Skin of body (tissue), 2 donors: ENCODE results near the gene EIF3M. TPM values are rescaled to one million over a fixed set of nuclear protein-coding genes. Genes with fewer than 3 reads are reported as not detected.

Source experiments
- DNase-seq: peaks from one replicate; lab custom pipeline; 2025; lab: John Stamatoyannopoulos, UW
- total RNA-seq: library from RNA; depleted of rRNA; stranded (reverse); fragments of >200 nt; gene quantifications from one replicate; pipeline ENCODE4 v1.2.3, GENCODE V29; 2014

EIF3M gene
- 182 TPM for total RNA-seq

DNA sequence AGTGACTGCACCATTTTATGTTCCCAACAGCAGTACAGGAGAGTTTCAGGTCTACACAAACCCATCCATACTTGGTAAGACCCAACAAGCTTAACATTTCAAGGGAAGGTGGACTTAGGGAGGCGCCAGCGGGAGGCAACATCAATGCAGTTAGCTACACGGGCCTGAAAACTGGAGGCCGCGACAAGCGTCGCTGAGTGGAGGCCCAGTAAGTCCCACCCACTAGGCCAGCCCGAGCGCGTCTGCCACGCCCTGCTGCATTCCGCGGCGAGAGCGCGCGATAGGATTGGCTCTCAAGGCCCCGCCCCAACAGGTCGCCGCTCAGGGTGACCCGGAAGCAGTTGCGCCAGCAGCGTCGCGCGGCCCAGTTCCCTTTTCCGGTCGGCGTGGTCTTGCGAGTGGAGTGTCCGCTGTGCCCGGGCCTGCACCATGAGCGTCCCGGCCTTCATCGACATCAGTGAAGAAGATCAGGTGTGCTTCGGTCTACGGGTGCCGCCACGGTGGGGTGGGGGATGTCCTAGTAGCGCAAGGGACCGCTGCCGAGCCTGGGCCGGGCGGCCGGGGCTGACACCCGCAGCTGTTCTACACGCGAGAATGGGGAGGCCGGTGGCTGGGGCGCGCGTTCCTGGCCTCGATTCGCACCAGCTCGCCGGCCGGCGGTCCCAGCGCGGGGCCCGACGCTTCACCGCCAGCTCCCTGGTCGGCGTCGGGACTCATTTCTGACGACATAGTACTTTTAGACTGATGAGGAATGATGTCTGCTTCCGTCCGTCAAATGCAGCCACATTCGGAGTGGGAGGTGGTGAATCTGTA is at the start of gene EIF3M:
Gene EIF3M, plus strand, starts transcription at position 373 of the 813 bp plus-strand sequence. Its CDS starts 57 bp downstream, at position 430.
- peak; percentile 94 for DNase-seq

DNA sequence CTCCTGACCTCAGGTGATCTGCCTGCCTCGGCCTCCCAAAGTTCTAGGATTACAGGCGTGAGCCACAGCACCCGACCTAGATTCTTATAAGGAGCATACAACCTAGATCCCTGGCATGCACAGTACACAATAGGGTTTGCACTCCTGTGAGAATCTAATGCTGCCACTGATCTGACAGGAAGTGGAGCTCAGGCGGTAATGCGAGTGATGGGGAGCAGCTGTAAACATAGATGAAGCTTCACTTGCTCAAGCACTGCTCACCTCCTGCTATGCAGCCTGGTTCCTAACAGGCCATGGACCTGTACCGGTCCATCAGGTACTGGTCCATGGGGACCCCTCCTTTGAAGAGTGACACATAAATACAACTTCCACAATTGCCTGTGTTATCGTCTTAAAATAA is 44.8 kb upstream of the EIF3M start:
- DNase-seq: no peak

DNA sequence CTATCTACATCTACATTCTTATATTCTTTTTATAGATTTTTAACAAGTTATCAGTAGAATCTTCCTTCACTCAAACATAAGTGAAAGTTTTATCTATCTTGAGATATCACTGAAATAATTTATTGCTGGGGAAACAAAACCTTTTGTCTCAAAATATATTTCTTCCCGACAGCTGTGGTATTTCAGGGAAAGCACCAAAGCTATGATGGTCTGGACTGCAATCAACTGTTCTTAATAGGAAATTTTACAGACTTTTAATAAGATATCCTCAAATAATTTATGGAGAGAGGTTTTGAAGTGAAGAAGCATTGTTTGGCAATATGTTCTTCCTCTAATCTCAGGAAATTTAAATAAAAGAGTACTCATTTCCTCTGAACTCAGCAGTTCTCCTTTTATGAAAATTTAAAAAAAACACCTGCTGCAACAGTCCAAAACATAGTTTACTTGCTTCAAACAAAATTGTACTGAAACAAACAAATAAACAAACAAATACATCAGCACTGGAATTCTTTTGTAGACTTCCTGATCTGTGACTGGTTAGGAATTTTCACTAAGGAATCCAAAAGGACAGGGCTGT is 33.9 kb upstream of the EIF3M start:
- DNase-seq: no peak

DNA sequence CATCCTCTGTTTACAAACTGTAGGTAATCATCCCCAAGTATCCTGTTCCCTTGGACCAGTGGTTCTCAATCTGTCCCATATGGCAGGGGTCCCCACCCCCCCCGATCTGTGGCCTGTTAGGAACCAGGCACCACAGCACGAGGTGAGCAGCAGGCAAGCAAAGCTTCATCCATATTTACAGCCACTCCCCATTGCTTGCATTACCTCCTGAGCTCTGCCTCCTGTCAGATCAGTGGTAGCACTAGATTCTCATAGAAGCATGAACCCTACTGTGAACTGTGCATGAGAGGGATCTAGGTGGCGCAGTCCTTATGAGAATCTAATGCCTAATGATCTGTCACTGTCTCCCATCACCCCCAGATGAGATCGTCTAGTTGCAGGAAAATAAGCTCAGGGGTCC is 33.4 kb upstream of the EIF3M start:
- DNase-seq: no peak

DNA sequence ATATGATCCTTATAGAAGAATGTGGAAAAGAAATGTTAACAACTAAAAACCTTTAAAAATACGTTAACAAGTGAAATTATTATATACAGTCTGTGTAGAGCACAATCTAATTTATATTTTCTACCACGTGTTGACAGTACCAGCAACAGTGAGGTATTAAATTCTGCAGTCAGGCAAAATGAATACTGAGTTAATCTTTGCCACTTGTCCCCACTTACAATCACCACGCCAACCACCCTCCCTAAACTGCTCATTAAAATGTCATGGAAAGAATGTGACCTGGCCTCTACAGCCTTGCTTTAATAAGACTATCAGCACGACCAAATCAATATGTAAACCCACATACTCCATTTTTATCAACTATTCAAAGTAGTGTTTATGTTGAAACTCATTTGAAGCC is 28.5 kb upstream of the EIF3M start:
- DNase-seq: no peak

DNA sequence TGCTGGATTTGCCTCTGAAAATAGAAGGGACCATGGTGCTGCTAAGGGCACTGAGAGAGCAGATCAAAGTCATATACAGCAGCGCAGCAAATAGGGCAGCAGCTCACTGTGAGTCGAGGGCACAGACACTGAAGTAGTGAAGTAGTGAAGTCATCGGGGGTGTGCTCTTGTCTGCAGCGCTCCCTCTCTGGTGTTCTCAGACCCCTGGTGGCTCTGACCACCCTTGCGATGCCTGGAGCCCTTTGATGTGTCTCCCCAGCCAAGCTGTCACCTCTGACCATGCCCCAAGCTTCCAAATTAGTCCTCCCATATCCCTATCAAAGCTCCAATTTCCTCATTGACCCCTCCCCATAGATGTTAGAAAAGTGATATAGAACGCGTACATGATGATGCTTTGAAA is 27.7 kb upstream of the EIF3M start:
- DNase-seq: no peak

DNA sequence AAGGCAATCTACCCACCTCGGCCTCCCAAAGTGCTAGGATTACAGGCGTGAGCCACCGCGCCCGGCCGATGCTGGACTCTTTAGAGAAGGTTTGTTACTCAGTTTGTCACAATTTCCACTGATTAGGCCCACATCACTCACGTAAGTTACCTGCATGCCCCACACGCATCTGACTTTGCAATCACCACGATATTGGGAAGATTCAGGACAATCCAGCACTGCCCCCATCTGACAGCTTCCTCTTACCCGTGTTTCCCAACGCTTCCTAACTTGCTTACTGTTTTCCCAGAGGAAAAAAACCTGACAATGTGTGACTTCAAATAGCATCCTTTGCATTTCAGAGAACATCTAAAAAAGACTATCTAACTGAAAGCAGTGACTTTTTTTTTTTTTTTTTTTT is 21.8 kb upstream of the EIF3M start:
- DNase-seq: no peak

DNA sequence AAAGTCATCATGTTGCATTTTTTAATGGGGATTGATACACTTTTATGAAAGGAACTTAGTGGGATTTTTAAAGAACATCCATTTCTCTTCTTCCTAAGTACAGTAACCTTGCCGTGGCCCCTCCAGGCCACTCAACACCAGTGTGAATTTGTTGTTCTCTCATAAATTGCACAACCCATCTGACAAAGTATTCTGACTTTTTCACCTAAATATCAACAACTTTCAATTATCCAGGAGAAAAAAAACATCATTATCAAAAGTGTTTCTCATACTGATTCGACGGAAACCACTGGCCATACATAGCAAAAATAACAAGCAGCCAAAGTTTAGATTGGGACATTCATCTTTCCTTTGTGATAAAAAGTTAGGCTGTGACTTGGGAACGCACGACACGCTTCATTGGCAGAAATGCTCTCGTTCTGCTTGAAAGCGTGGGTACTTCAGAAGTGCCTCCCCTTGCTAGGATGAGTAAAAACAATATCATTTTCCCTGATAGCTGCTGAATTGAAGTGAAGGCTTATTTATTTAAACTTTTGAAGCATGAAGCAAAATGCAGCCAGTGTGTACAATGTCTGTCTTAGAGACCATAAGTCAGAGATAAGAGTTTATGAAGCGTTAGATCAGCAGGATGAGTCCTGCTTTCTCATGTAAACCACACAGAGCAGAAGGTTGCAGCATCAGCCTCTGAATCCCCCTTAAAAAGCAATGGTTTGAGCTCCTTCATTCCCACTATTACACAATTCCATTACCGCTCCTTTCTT is 20.6 kb upstream of the EIF3M start:
- no peak for DNase-seq

DNA sequence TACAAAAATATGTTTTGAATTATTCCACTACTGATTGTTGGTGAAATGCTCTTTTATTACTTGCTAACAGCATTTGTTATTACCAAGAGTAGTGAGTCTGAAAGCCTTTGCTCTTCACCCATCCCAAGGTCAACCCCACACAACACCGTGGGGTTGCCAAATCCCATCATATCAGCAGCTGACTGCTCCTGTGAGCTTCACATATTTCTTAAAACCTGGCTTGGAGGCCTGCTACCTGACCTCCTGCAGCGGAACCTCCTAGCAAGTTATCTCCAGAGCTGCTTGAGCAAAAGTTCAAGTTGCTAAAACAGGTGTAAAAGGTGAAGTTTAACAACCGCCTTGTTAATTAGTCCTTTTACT is 20.1 kb upstream of the EIF3M start:
- no peak for DNase-seq

DNA sequence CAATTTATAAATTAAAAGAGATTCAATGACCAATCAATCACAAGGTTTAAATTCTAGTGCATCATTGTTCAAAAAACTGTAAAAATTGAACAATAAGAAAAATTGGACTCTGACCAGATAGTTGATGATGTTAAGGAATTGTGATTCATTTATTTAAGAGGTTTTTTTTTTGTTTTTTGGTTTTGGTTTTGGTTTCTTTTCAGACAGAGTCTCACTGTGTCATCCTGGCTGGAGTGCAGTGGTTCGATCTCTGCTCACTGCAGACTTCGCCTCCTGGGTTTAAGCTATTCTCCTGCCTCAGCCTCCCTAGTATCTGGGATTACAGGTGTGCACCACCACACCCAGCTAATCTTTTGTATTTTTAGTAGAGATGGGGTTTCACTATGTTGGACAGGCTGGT is 17.1 kb upstream of the EIF3M start:
- DNase-seq: no peak

DNA sequence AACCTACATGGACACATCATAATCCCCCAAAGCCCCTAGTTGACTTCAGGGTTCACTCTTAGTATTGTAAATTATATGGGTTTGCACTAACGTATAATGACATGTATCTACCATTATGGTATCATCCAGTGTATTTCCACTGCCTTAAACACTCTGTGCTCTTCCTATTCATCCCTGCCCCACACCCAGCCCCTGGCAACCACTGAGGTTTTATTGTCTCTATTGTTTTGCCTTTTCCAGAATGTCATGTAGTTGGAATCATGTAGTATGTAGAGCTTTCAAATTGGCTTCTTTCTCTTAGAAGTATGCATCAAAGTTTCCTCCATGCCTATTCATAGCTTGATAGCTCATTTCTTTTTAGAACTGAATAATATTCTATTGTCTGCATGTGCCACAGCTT is 16.5 kb upstream of the EIF3M start:
- DNase-seq: no peak

DNA sequence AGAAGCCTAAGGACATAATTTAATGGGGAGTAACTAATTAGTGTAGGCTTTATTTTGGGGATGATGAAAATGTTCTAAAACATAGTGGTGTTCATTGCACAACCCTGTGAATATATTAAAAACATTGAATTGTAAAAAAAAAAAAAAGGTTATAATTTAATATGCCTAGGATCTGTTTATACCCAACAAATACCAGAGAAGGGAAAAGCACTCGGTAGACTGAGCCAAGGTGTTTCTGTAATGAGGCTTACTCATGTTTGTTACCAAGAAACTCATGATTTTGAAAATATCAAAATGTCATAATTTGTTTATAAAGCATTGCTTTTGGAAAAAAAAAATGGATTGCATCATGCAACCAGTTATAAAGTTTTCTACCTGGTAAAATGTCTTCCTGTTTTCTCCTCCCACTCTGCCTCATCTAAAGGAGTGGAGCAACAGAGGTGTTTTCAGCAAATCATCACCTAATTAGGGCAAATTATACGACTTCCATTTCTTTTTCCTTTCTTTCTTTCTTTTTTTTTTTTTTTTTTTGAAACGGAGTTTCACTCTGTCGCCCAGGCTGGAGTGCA is 14.2 kb upstream of the EIF3M start:
- DNase-seq: no peak

DNA sequence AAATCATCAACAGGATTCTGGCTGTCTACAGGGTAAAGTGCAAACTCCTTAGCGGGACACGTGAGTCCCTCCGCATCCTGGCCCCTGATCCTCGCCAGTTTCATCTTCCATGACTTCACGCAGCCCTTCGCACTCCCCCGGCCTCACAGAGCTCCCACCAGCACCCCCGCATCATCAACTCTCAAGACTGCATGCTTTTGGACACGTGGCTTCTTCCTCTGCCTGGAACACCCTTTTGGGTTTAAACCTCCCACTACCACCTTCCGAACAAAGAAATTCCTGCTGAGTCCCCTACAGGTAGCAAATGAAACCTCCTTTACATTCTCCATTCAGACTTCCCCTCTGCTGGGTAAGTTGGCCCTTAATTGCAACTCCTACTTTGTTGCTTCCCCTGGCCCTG is 12.6 kb upstream of the EIF3M start:
- no peak for DNase-seq

DNA sequence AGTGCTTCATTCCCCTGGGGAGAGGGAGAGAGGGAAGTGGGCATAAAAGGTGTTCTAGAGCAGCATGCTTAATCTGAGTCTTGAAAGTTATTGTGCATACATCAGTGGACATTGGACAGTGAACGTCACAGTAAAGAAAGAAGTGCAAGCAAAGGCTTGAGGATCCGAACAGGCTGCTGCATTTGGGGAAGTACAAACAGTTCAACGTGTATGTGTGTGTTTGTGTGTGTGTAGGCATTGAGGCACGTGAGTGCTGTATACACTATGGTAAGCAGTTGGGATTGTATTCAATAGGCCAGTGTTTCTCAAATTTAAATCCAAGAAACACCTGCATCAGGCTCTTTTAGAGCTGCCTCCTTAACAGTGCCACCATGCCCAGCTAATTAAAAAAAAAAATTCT is 10.4 kb upstream of the EIF3M start:
- DNase-seq: no peak

DNA sequence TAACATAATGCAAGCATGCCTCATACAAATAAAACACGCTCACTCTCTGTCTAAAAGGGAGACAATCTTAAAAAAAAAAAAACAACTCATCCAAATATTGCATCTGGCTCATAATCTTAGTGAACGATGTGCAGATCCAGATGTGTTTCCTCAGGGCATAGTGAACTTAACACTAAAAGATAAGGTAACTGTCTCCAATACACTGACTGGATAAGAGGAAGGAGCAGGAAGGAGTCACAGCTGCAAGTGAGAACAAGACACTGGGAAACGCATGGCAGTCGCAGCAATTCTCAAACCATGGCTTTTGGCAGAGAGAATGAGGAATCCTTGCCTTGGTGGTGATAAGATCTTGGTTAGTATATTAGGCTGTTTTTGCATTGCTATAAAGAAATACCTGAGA is 9.2 kb upstream of the EIF3M start:
- no peak for DNase-seq

DNA sequence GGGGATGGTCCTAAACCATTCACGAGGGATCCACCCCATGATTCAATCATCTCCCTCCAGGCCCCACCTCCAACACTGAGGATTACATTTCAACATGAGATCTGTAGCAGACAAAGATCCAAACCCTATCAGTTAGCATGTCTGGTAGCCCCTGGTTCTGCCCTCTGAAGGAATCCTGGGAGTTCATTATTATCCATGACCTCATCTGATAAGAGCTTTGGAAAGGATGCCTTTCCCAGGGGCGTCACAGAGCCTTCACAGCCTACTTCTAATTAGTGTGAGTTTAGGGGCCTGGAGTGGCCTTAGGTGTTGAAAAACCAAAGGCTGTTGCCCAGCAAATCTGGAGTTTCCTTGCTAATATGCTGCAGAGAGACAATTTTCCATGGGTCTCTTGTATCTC is 8.6 kb upstream of the EIF3M start:
- no peak for DNase-seq

DNA sequence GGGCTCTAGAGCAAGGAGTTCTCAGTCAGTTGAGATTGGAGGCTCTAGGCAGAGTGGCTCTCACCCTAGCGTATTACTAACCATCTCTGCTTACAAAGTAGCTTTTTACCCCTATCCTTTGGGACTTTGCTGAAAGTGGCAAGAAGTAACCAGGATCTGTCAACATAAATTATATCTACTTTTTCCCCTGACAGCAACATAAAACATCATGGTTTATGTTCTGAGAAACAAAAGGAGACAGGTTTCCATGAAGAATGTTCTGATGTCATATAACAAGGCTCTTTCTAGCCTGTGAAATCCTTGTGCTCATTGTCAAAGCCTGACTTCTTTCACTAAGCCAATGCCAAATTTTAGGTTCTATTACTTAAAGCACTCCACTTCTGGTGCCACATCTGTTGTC is 7.2 kb upstream of the EIF3M start:
- no peak for DNase-seq

DNA sequence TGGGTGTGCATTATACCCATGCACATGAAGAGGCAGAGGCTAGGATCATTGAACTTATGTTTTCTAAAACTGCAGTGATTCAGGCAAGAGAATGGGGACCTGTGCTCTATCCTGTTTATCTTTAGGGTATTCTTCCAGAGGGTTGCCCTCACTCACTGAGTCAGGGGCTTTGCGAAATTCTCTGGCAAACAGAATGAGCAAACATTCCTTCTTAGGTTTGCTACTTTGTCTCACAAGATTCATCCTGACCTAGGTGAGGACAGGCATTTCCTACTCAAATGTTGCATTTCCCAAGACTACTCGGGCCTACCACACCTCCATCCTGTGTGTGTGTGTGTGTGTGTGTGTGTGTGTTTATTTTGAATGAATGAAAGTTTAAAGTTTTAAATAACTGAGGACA is 2.7 kb upstream of the EIF3M start:
- DNase-seq: no peak

DNA sequence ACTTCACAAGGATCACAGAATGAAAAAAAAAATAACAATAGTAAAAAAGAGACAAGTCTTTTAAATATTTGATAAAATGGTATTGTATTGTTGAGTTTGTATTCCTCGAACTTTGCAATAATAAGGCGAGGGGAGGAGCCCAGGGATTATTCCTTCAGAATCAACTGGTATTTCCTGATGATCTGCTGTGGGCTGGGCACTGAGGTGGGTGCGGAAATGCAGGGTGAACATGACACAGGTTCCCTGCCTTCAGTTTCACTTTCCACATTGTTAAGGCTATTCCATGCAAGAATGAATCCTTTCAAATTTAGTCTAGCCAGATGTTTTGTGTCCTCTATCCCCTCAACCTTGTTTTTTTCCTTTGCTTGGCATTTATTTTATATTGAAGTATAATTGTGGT is 2.1 kb upstream of the EIF3M start:
- no peak for DNase-seq

DNA sequence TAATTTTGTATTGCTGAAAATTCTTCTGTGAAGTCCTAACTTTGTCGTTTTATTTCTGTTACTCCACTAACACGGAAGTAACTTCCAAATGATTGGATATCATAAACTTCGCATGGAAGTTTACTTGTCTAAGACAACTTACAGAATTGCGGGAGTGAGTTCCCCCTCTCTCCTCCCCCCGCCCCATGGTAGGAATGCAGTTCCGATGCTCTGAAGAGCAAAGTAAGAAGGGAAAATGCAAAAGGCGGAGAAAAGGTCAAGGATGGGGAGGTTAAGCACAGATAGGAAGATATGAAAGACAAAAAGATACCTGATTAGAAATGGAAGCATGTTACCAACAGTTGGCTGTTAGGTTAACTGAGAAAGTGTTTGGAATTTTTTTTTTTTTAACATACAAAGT is 1.3 kb downstream of the EIF3M start:
- DNase-seq: no peak

DNA sequence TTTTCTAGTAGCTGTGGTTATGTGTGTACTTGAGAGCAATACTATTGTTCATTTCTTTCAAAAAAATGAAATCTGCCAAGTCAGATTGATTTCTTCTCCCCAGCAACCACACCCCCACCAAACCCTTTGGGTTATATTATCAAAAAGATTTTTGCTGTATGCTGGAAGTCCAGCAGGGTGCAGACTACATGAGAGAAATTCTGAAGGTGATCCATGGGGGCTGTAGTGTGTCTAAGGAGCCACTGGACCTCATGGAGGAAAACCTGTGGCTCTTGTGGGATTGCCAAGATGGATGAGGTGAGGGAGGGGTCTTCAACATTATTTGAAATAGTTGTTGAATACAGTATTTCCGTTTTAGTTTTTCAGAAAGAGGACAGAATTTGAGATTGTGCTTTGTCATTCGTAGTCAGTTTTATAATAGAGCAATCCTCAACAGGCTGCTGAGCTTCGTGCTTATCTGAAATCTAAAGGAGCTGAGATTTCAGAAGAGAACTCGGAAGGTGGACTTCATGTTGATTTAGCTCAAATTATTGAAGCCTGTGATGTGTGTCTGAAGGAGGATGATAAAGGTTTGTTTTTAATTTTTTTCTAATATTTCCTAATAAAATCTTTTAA is 3.1 kb downstream of the EIF3M start:
- no peak for DNase-seq

DNA sequence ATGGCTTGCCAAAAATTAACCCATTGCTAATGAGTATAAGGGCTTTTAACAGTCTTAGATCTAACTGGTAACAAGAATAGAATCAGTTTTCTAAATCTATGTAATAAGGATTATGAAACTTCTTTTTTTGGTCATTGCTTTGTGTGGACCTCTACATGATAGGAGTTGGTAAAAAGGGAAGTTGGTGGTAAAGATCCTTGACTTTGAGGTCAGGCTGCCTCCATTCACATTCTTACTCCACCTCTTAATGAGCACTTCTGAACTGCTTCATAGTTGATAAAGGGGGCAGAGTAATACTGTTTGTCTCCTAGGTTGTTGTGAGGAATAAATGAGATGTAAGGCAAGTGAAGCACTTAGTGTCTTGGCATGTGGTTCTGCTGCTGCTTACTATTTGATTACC is 10.6 kb downstream of the EIF3M start:
- DNase-seq: no peak
